HepG2 (cell line): ENCODE data around the gene SREBF1. TPM values are rescaled to one million over a fixed set of nuclear protein-coding genes. Genes with fewer than 3 reads are reported as not detected.

Experiments
- ATRX ChIP-seq: sonication (generic); formaldehyde crosslinking; IDR thresholded peaks from 2 replicates; pipeline ENCODE4 v1.4.0; 2020; ENCODE audit warnings: missing genetic modification reagents, borderline replicate concordance
- CENPBD1 ChIP-seq: sonication (generic); formaldehyde crosslinking; IDR thresholded peaks from 2 replicates; pipeline ENCODE4 v1.8.0; 2022; ENCODE audit warnings: missing genetic modification reagents, low read depth, mild to moderate bottlenecking, borderline replicate concordance
- ETV6 ChIP-seq: sonication (generic); formaldehyde crosslinking; conservative IDR thresholded peaks from 2 replicates; pipeline ENCODE4 v1.4.0; 2020; ENCODE audit warnings: missing genetic modification reagents
- FOXP4 ChIP-seq: sonication (generic); formaldehyde crosslinking; IDR thresholded peaks from 2 replicates; pipeline ENCODE4 v1.4.0; 2020; ENCODE audit warnings: missing genetic modification reagents
- GMEB1 ChIP-seq: sonication (generic); formaldehyde crosslinking; IDR thresholded peaks from 2 replicates; pipeline ENCODE4 v1.5.1; 2020; ENCODE audit warnings: missing genetic modification reagents, mild to moderate bottlenecking, borderline replicate concordance
- MIER3 ChIP-seq: IDR thresholded peaks from 2 replicates; pipeline ENCODE4 v1.6.1; 2016; ENCODE audit warnings: missing compliant biosample characterization, borderline replicate concordance
- MTA1 ChIP-seq: sonication (generic); formaldehyde crosslinking; IDR thresholded peaks from 2 replicates; pipeline ENCODE4 v1.4.0; 2020; ENCODE audit warnings: missing genetic modification reagents, mild to moderate bottlenecking, borderline replicate concordance
- MXD3 ChIP-seq: IDR thresholded peaks from 2 replicates; pipeline ENCODE4 v1.6.1; 2016; ENCODE audit warnings: mild to moderate bottlenecking, missing biosample characterization, missing genetic modification reagents
- NR2F2 ChIP-seq: IDR thresholded peaks from 2 replicates; pipeline ENCODE4 v1.6.1; 2012; ENCODE audit warnings: low read depth, inconsistent platforms, borderline replicate concordance
- RBM39 ChIP-seq: fragments of 200-400 bp; formaldehyde crosslinking; IDR thresholded peaks from one replicate; pipeline ENCODE4 v1.6.1; 2018; ENCODE audit warnings: antibody characterized with exemption, mild to moderate bottlenecking, low read depth, low read length; ENCODE audit not compliant: poor library complexity, severe bottlenecking
- SAFB2 ChIP-seq: sonication (generic); formaldehyde crosslinking; IDR thresholded peaks from 2 replicates; pipeline ENCODE4 v1.5.1; 2020; ENCODE audit warnings: missing genetic modification reagents, low read depth, mild to moderate bottlenecking, borderline replicate concordance
- SOX13 ChIP-seq, 3 experiments: fragments of 450-650 bp in 1 of 3; sonication (generic) in 1 of 3; formaldehyde crosslinking in 1 of 3; IDR thresholded peaks in 2 of 3; conservative IDR thresholded peaks in 1 of 3; 2 replicates each; pipeline versions ENCODE4 v1.5.0 to v1.6.1; 2016 to 2020; ENCODE audit warnings: antibody characterized with exemption in 1 of 3, mild to moderate bottlenecking in 1 of 3, missing compliant biosample characterization in 1 of 3, missing genetic modification reagents in 1 of 3, moderate library complexity in 1 of 3
- SUZ12 ChIP-seq: fragments of 150-350 bp; IDR thresholded peaks from 2 replicates; pipeline ENCODE4 v1.6.1; 2014; ENCODE audit warnings: low read depth, low read length
- ZBTB39 ChIP-seq: sonication (generic); formaldehyde crosslinking; IDR thresholded peaks from 2 replicates; pipeline ENCODE4 v1.5.0; 2020; ENCODE audit warnings: missing genetic modification reagents
- ZNF224 ChIP-seq: sonication (generic); formaldehyde crosslinking; IDR thresholded peaks from 2 replicates; pipeline ENCODE4 v1.5.0; 2020; ENCODE audit warnings: mild to moderate bottlenecking, missing genetic modification reagents
- ZNF34 ChIP-seq: sonication (generic); formaldehyde crosslinking; IDR thresholded peaks from 2 replicates; pipeline ENCODE4 v1.4.0; 2020; ENCODE audit warnings: mild to moderate bottlenecking, missing genetic modification reagents, borderline replicate concordance
- ZNF496 ChIP-seq: sonication (generic); formaldehyde crosslinking; IDR thresholded peaks from 2 replicates; pipeline ENCODE4 v1.8.1; 2023; ENCODE audit warnings: mild to moderate bottlenecking, moderate library complexity, missing genetic modification reagents; ENCODE audit not compliant: insufficient replicate concordance
- ZNF576 ChIP-seq: sonication (generic); formaldehyde crosslinking; IDR thresholded peaks from 2 replicates; pipeline ENCODE4 v1.4.0; 2020; ENCODE audit warnings: mild to moderate bottlenecking, missing genetic modification reagents
- ZNF616 ChIP-seq: sonication (generic); formaldehyde crosslinking; IDR thresholded peaks from 2 replicates; pipeline ENCODE4 v1.5.0; 2020; ENCODE audit warnings: low read depth, mild to moderate bottlenecking, missing genetic modification reagents
- ZNF781 ChIP-seq: sonication (generic); formaldehyde crosslinking; IDR thresholded peaks from 2 replicates; pipeline ENCODE4 v1.5.1; 2020; ENCODE audit warnings: borderline replicate concordance, mild to moderate bottlenecking, missing genetic modification reagents; ENCODE audit errors: not compliant biosample characterization
- ZNF883 ChIP-seq: sonication (generic); formaldehyde crosslinking; IDR thresholded peaks from 2 replicates; pipeline ENCODE4 v1.5.1; 2020; ENCODE audit warnings: mild to moderate bottlenecking, missing genetic modification reagents; ENCODE audit errors: not compliant biosample characterization
- polyA plus RNA-seq, 8 experiments: library from polyadenylated mRNA; depleted of rRNA in 3 of 8; stranded (reverse) in 7 of 8; unstranded in 1 of 8; fragments of >200 nt; fragmentation: Illumina TruSeq in 4 of 8; extraction: Trizol in 4 of 8; gene quantifications; 2 replicates each; pipeline versions ENCODE4 v1.2.1 to v1.2.3, GENCODE V29; 2011 to 2016; ENCODE audit warnings: low read depth in 4 of 8, missing spikeins in 1 of 8, mixed read lengths in 1 of 8; ENCODE audit not compliant: insufficient read depth in 1 of 8
- total RNA-seq, 5 experiments: library from RNA; depleted of rRNA; stranded (reverse); fragments of >200 nt; fragmentation: Illumina TruSeq; extraction: Trizol; gene quantifications; 2 replicates each; pipeline ENCODE4 v1.2.3, GENCODE V29; 2016; ENCODE audit warnings: low read depth in 1 of 5

Gene SREBF1
- total and polyA plus RNA-seq, 2 of the 13 experiments (the other 11 are each of a cell fraction or from before 2014, with no cell fraction given) = 34.3 to 38.0 TPM

- TF ChIP-seq MXD3 (peak; percentile 30; the same call in 1 of the 2 replicates), ZNF496 (no peak), MIER3 (CRISPR knock-in tag) (peak; percentile 23; the same call in 1 of the 2 replicates), CENPBD1 (CRISPR knock-in tag) (no peak), ZNF781 (CRISPR knock-in tag) (no peak), SOX13 (IDR thresholded peaks at IDR 0.05) (no peak), SOX13 (CRISPR knock-in tag; conservative IDR thresholded peaks at IDR 0.05 in 1 of 2, IDR thresholded peaks at IDR 0.05 in 1 of 2) (peak in 1 of 2 experiments; percentile 57; a peak in 1 of 4 replicates), ZNF224 (CRISPR knock-in tag) (0 out of 2 replicates have a peak, but pooled peaks have one; percentile 9), ZNF883 (CRISPR knock-in tag) (no peak), RBM39 (no peak), SUZ12 (no peak), SAFB2 (CRISPR knock-in tag) (no peak), ZNF34 (no peak), ZNF576 (CRISPR knock-in tag) (no peak), ETV6 (no peak), NR2F2 (no peak), ZBTB39 (no peak), MTA1 (CRISPR knock-in tag) (no peak), ATRX (no peak), FOXP4 (CRISPR knock-in tag) (peak; percentile 24; the same call in 1 of the 2 replicates), ZNF616 (CRISPR knock-in tag) (no peak), GMEB1 (CRISPR knock-in tag) (no peak)
Measured at GRCh38 chr17:17849147-17849820, 12.5 kb upstream of the SREBF1 start (continued).
